Parathyroid adenoma (tissue), 2 donors: ENCODE data around the gene CBX1.
"Not testable (repeated sequence)": the region's sequence is repeated elsewhere in the genome, so short reads cannot be mapped to it uniquely, and the experiment has no call there.

Source experiments
- H2AFZ ChIP-seq: fragments of 300-600 bp; sonication (generic); one replicate; pipeline ENCODE4 v1.7.0; 2017; ENCODE audit warnings: antibody characterized with exemption, mild to moderate bottlenecking
- H3K27ac ChIP-seq: fragments of 300-600 bp; sonication (generic); one replicate; pipeline ENCODE4 v1.7.0; 2017
- H3K27me3 ChIP-seq: fragments of 300-600 bp; sonication (generic); one replicate; pipeline ENCODE4 v1.7.0; 2017; ENCODE audit warnings: low read length; ENCODE audit not compliant: control insufficient read depth, insufficient read depth
- H3K36me3 ChIP-seq: fragments of 300-600 bp; sonication (generic); one replicate; pipeline ENCODE4 v1.7.0; 2017; ENCODE audit warnings: low read length; ENCODE audit not compliant: control insufficient read depth, insufficient read depth
- H3K4me1 ChIP-seq: fragments of 300-600 bp; sonication (generic); one replicate; pipeline ENCODE4 v1.7.0; 2017; ENCODE audit warnings: control low read depth
- H3K4me2 ChIP-seq: fragments of 300-600 bp; sonication (generic); one replicate; pipeline ENCODE4 v1.7.0; 2017; ENCODE audit warnings: low read length
- H3K4me3 ChIP-seq: fragments of 300-600 bp; sonication (generic); one replicate; pipeline ENCODE4 v1.7.0; 2017; ENCODE audit warnings: low read depth, low read length
- H3K79me2 ChIP-seq: fragments of 300-600 bp; sonication (generic); one replicate; pipeline ENCODE4 v1.7.0; 2017; ENCODE audit warnings: control low read depth
- H3K9ac ChIP-seq: fragments of 300-600 bp; sonication (generic); one replicate; pipeline ENCODE4 v1.7.0; 2017; ENCODE audit warnings: mild to moderate bottlenecking
- H3K9me3 ChIP-seq: fragments of 300-600 bp; sonication (generic); one replicate; pipeline ENCODE4 v1.7.0; 2017; ENCODE audit warnings: low read length; ENCODE audit not compliant: control insufficient read depth
- CTCF ChIP-seq: fragments of 300-600 bp; sonication (generic); IDR thresholded peaks from one replicate; pipeline ENCODE4 v1.7.0; 2017; ENCODE audit warnings: antibody characterized with exemption, mild to moderate bottlenecking
- donor health status: primary hyperparathyroidism.

The CBX1 gene

GRCh38 chr17:48074322-48075081 is 26.8 kb downstream of the CBX1 start:
- H3K36me3 ChIP-seq: no peaks in the 10 kb centered on the region
- H2AFZ ChIP-seq: no peak overlapping the region
- no peaks in the 10 kb centered on the region for H3K79me2 ChIP-seq
- H3K4me1 ChIP-seq: peaks cover 9% of the 10 kb centered on the region
- H3K9ac ChIP-seq: no peak overlapping the region
- H3K27me3 ChIP-seq: no peaks in the 10 kb centered on the region
- H3K4me3 ChIP-seq: peak overlapping the region; percentile 6
- H3K4me2 ChIP-seq: no peak overlapping the region
- TF ChIP-seq CTCF: peak; percentile 86
- H3K27ac ChIP-seq: no peak overlapping the region
- no peaks in the 10 kb centered on the region for H3K9me3 ChIP-seq

- not testable (repeated sequence) for H3K79me2 ChIP-seq, H3K9me3 ChIP-seq, H3K27ac ChIP-seq, H3K4me3 ChIP-seq, H3K27me3 ChIP-seq, H3K4me2 ChIP-seq, H3K4me1 ChIP-seq, H3K36me3 ChIP-seq, H2AFZ ChIP-seq, H3K9ac ChIP-seq
Measured at GRCh38 chr17:48073566-48074094, 27.6 kb downstream of the CBX1 start.

- H3K9ac ChIP-seq, H3K27ac ChIP-seq, H2AFZ ChIP-seq, H3K36me3 ChIP-seq, H3K9me3 ChIP-seq, H3K4me2 ChIP-seq, H3K79me2 ChIP-seq, H3K27me3 ChIP-seq, H3K4me3 ChIP-seq, H3K4me1 ChIP-seq: not testable (repeated sequence)
Measured at GRCh38 chr17:48072811-48073210, 28.5 kb downstream of the CBX1 start.

GRCh38 chr17:48071654-48072053 is 29.6 kb downstream of the CBX1 start:
- H3K27ac ChIP-seq: no peak overlapping the region
- H3K4me2 ChIP-seq: no peak overlapping the region
- no peaks in the 10 kb centered on the region for H3K9me3 ChIP-seq
- H3K27me3 ChIP-seq: no peaks in the 10 kb centered on the region
- peaks cover 2% of the 10 kb centered on the region for H3K79me2 ChIP-seq
- H3K4me1 ChIP-seq: peaks cover 9% of the 10 kb centered on the region
- no peak for TF ChIP-seq CTCF
- H3K9ac ChIP-seq: no peak overlapping the region
- H3K4me3 ChIP-seq: no peak overlapping the region
- H3K36me3 ChIP-seq: no peaks in the 10 kb centered on the region
- H2AFZ ChIP-seq: no peak overlapping the region

- Histone ChIP-seq H3K4me2 (no peak overlapping the region), H3K27me3 (no peaks in the 10 kb centered on the region), H3K4me1 (peaks cover 12% of the 10 kb centered on the region), H3K9me3 (no peaks in the 10 kb centered on the region), H2AFZ (no peak overlapping the region), H3K4me3 (no peak overlapping the region), H3K79me2 (peaks cover 2% of the 10 kb centered on the region), H3K36me3 (no peaks in the 10 kb centered on the region), H3K27ac (no peak overlapping the region), H3K9ac (no peak overlapping the region)
- TF ChIP-seq CTCF: no peak
Measured at GRCh38 chr17:48070195-48070594, 31.1 kb downstream of the CBX1 start.
